HEK293T (cell line): Measurements from ENCODE around the gene EXPH5.
A peak's percentile ranks its signal among the peaks of the same experiment; 100 is the strongest.
"Not testable (repeated sequence)": the region's sequence is repeated elsewhere in the genome, so short reads cannot be mapped to it uniquely, and the experiment has no call there.

Experiments used
- CTCF ChIA-PET: fragments of 350-600 bp; formaldehyde crosslinking; extraction: SDS; loops from one replicate; lab custom pipeline; 2021; ENCODE audit warnings: antibody characterized with exemption, inconsistent platforms; lab: Yijun Ruan, JAX
- POLR2A ChIA-PET: fragments of 350-600 bp; formaldehyde crosslinking; extraction: SDS; loops from one replicate; lab custom pipeline; 2020; ENCODE audit warnings: antibody characterized with exemption, inconsistent platforms; lab: Yijun Ruan, JAX
- DNase-seq: peaks from one replicate; pipeline ENCODE4 v3.0.0; 2012; ENCODE audit warnings: mixed read lengths; ENCODE audit errors: extremely low spot score
- ARNT ChIP-seq: fragments of 450-650 bp; IDR thresholded peaks from 2 replicates; pipeline ENCODE4 v1.6.1; 2017; ENCODE audit warnings: mild to moderate bottlenecking
- BHLHE40 ChIP-seq: fragments of 450-650 bp; IDR thresholded peaks from 2 replicates; pipeline ENCODE4 v1.6.1; 2016; ENCODE audit warnings: mild to moderate bottlenecking, moderate library complexity, borderline replicate concordance
- CTBP1 ChIP-seq: fragments of 450-650 bp; IDR thresholded peaks from 2 replicates; pipeline ENCODE4 v1.6.1; 2016; ENCODE audit warnings: borderline replicate concordance
- ELF4 ChIP-seq: fragments of 450-650 bp; IDR thresholded peaks from 2 replicates; pipeline ENCODE4 v1.6.1; 2017; ENCODE audit warnings: antibody characterized with exemption
- FOXA1 ChIP-seq: fragments of 450-650 bp; IDR thresholded peaks from 2 replicates; pipeline ENCODE4 v1.6.1; 2016; ENCODE audit warnings: mild to moderate bottlenecking
- FOXK2 ChIP-seq: fragments of 450-650 bp; IDR thresholded peaks from 2 replicates; pipeline ENCODE4 v1.6.1; 2016; ENCODE audit warnings: mild to moderate bottlenecking
- FOXM1 ChIP-seq: fragments of 450-650 bp; IDR thresholded peaks from 2 replicates; pipeline ENCODE4 v1.6.1; 2017; ENCODE audit warnings: mild to moderate bottlenecking, borderline replicate concordance
- HDGF ChIP-seq: fragments of 450-650 bp; IDR thresholded peaks from 2 replicates; pipeline ENCODE4 v1.6.1; 2017; ENCODE audit warnings: antibody characterized with exemption, borderline replicate concordance
- L3MBTL2 ChIP-seq: fragments of 450-650 bp; conservative IDR thresholded peaks from 2 replicates; pipeline ENCODE4 v1.6.1; 2016; ENCODE audit warnings: mild to moderate bottlenecking
- LEF1 ChIP-seq: fragments of 450-650 bp; IDR thresholded peaks from 2 replicates; pipeline ENCODE4 v1.6.1; 2017; ENCODE audit warnings: mild to moderate bottlenecking, borderline replicate concordance
- NFRKB ChIP-seq: fragments of 450-650 bp; IDR thresholded peaks from 2 replicates; pipeline ENCODE4 v1.6.1; 2016; ENCODE audit warnings: mild to moderate bottlenecking, moderate library complexity
- SP1 ChIP-seq: fragments of 450-650 bp; IDR thresholded peaks from 2 replicates; pipeline ENCODE4 v1.6.1; 2017
- SUZ12 ChIP-seq: fragments of 450-650 bp; IDR thresholded peaks from 2 replicates; pipeline ENCODE4 v1.6.1; 2016; ENCODE audit warnings: mild to moderate bottlenecking
- TARDBP ChIP-seq: fragments of 450-650 bp; IDR thresholded peaks from 2 replicates; pipeline ENCODE4 v1.6.1; 2016
- ZNF384 ChIP-seq: fragments of 450-650 bp; IDR thresholded peaks from 2 replicates; pipeline ENCODE4 v1.6.1; 2016
- TF ChIP-seq, protein P1 (sequence below): fragments of 450-650 bp; IDR thresholded peaks from 2 replicates; pipeline ENCODE4 v1.6.1; 2016

The EXPH5 gene, protein sequence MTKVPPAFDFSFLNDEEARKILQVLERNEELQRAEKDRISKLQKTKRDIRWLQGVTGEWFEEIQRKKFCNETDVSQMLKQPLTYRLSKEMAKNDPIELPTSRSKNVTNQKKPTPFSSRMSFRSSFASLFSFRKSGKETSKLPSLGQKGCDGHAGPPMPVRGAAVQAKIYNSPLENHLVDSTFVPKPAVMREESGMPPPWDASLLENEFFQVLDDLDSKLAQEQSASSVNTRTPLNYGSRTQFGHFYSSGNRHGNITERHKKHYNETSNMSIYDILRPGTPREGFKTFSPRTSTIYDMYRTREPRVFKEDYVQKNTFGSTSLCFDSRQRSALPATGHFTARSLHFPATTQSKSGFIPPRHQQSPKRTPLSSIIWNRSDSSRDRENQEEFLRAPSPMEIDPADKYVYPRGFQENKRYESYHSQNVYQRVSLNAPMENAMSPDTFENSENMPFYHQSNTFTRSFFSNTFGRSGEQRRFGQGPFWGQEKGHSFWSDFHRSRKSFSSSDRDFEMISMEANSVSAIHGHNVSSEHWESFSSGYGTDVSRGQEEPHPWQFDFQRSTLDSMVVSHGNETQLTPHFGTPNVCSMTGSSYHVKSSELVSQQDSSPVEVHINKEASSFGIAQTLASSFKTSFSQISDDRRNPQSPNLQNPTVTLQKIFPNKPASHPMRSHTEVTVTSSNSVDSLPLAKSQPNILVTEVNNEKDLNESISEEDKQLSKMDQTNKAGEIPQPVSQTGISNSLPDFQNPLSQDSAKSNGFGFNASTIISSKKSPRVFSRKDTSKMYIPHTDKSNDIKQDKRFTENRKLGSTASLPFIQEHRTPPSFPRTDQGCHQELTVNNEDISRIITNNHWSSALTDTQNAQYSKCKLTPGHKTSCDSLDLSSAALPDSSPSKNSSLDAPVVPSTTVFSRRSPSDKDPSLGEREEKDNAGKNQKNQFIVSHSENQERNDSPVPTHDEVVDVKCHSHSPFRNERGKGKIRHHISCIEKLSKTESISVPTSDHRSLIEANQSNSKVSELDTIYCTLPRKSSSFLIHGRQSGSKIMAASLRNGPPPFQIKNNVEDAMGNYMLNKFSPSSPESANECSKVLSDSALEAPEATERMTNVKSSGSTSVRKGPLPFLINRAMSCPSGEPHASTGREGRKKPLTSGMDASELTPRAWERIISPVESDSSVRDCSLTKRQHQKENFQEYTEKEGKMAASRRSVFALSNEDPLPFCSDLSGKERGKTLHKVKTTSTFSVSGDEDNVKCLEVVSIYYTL (N-terminal part only)

DNA sequence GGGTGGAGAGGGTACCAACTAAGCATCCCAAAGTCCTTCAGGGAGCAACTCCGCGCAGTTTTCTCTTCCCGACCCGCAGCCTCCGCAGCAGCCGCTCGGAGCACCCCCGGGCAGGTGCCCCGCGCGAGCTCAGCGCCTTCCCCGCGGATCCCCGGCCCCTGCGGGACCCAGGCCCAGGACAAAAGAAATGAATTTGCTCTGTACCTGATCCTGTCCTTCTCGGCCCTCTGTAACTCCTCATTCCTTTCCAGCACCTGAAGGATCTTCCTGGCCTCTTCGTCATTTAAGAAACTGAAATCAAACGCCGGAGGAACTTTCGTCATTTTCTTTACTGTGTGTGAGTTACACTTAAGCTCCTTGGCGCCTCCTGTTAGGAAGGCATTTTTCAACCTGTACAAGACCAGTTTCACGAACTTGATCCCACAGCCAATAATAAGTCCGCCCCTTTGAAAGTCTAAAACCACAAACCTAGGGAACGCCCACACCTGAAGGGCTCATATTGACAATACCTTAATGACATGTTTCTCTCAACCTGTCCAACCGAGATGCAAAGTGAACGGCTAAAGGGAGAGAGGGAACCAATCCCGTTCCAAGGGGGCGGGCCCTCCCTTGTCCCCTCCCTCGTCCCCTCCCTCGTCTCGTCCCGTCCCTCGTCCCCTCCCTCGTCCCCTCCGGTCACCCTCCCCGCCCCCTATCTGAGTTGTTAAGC, at the start of gene EXPH5:
Gene EXPH5, minus strand, starts transcription at position 555 of the 709 bp plus-strand sequence. Its CDS starts 232 bp downstream, at position 323.
- ChIA-PET POLR2A (interaction anchor here (1.0 kb wide), 1 partner anchor 39 kb away, joined by 4 read pairs; no protein-coding TSS in a partner anchor), CTCF (no interaction called here)
- DNase-seq = peak; percentile 91
- TF ChIP-seq, protein P1, sequence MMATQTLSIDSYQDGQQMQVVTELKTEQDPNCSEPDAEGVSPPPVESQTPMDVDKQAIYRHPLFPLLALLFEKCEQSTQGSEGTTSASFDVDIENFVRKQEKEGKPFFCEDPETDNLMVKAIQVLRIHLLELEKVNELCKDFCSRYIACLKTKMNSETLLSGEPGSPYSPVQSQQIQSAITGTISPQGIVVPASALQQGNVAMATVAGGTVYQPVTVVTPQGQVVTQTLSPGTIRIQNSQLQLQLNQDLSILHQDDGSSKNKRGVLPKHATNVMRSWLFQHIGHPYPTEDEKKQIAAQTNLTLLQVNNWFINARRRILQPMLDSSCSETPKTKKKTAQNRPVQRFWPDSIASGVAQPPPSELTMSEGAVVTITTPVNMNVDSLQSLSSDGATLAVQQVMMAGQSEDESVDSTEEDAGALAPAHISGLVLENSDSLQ = peak; percentile 81
- no peak for TF ChIP-seq FOXK2
- no peak for TF ChIP-seq FOXM1

DNA sequence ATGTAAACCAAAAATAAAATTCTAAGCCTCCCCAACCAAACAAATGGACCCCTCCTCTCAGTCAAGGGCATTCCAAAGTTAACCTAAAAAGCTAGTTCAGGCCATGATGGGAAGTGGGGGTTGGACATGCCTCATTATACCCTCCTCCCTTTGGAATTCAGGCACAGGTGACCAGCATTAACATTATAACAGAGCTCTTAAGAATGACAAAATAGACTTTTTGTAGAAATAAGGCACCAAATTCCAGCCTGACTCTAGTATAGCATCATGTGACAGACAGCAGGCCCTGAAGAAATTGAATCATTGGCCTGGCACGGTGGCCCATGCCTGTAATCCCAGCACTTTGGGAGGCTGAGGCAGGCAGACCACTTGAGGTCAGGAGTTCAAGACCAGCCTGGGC, 48.2 kb upstream of the EXPH5 start:
- DNase-seq, CTCF ChIA-PET, POLR2A ChIA-PET: not testable (repeated sequence)

DNA sequence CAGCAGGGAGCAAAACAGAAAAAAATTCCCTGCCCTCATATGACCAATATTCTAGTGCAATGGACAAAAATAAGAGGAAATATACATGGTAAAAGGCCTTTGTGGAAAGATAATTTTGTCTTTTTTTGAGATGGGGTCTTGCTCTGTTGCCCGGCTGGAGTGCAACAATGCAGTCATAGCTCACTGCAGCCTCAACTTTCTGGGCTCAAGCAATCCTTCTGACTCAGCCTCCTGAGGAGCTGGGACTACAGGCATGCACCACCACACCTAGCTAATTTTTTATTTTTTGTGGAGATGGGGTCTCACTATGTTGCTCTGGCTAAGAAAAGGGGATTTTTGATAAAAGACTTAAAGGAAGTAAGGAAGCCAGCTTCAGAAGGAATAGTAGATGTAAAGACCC, 45.6 kb upstream of the EXPH5 start:
- ChIA-PET POLR2A (no interaction called here), CTCF (no interaction called here)
- no peak for TF ChIP-seq ELF4
- TF ChIP-seq FOXM1 = no peak
- TF ChIP-seq, protein P1 = no peak
- TF ChIP-seq CTBP1 = no peak
- TF ChIP-seq HDGF = no peak
- TF ChIP-seq BHLHE40 = no peak
- no peak for TF ChIP-seq ZNF384
- no peak for TF ChIP-seq LEF1
- TF ChIP-seq L3MBTL2 = no peak
- no peak for TF ChIP-seq NFRKB
- no peak for TF ChIP-seq SP1
- no peak for TF ChIP-seq FOXA1
- TF ChIP-seq FOXK2 = no peak
- no peak for TF ChIP-seq ARNT
- no peak for TF ChIP-seq TARDBP
- TF ChIP-seq SUZ12 = no peak
- no peak for DNase-seq

DNA sequence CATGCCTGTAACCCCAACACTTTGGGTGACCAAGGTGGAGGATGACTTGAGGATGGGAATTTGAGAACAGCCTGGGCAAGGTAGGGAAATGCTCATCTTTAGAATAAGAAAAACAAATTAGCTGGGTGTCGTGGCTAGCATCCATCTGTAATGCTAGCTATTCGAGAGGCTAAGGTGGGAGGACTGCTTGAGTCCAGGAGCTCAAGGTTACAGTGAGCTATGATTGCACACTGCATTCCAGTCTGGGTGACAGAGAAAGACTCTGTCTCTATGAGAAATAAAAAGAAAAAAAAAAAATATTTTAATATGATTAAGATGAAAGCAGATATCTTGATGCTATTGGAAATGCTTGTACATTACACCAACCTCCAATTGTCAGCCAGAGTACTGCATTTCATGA, 42.7 kb upstream of the EXPH5 start:
- ChIA-PET CTCF (interaction anchor here (0.6 kb wide), 1 partner anchor 14 kb away, joined by 4 read pairs; no protein-coding TSS in a partner anchor), POLR2A (no interaction called here)
- no peak for DNase-seq
- TF ChIP-seq FOXA1 (no peak), LEF1 (no peak)

DNA sequence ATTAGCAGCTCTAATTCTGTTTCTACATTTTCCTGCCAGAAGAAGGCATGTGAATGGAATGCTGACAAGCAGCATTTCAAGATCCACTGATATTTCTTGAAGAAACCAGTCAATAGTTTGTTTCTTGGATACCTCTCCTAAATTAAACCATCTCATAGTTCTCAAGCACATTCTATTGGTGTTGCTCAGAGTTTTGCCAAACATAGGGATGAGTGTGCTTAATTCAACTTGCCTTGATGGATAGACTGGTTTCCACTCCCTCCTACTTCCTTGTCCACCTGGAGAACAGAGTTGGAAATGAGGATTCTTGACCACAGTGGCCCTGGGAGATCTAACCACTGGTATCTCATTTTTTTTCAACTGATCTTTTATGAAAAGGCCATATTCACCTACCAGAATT, 41.5 kb upstream of the EXPH5 start:
- DNase-seq = no peak

DNA sequence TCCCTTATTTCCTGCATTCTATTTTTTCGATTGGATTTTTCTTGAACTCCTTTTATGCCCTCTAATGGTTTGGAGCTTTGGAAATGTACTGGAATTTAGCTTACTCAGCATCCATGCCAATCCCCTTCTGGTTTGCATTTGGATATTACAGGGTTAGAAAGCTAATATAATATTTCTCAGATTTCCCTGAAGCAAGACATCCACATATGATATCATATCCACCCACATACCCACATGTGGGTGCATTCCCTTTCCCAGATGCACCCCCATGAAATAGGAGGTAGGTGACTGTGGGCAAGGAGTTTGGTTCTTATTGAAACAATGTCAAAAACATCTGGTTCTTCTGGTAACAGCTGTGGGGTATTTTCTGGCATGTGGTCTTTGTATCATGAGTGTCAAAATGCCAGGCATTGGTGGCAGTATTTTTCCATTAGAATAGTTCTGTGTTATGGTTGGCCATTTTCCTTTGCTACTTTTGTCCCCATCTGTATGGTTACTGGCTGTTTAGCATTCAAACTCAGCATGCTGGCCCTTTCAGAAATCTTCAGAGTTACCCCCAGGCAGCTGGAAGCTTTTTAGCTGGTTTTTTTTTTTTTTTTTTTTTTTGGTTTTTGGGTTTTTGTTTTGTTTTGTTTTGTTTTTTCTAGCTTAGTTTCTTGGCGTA, 38.6 kb upstream of the EXPH5 start:
- ChIA-PET CTCF (no interaction called here), POLR2A (no interaction called here)
- no peak for DNase-seq
- TF ChIP-seq BHLHE40 (no peak), SP1 (no peak), NFRKB (no peak), HDGF (no peak)
- TF ChIP-seq, protein P1 = no peak

More for the DNA sequence above, 41.5 kb upstream of the EXPH5 start:
- TF ChIP-seq BHLHE40 (no peak), FOXK2 (no peak), SP1 (no peak), NFRKB (no peak), L3MBTL2 (no peak), ARNT (no peak), CTBP1 (no peak), FOXM1 (no peak), LEF1 (no peak), SUZ12 (no peak)
- ChIA-PET POLR2A (no interaction called here), CTCF (no interaction called here)
